Activated gamma-delta T cell treated with anti-CD3 and anti-CD28 coated beads, Interleukin-2, amount 50 U/mL, for 16 hours (primary cell): Measurements from ENCODE around the gene SPATS2.
"Not testable (repeated sequence)": the region's sequence is repeated elsewhere in the genome, so short reads cannot be mapped to it uniquely, and the experiment has no call there.

Experiments
- DNase-seq: peaks from one replicate; pipeline ENCODE4 v3.0.0-alpha.2; 2020; ENCODE audit warnings: low read depth

The SPATS2 gene

DNA sequence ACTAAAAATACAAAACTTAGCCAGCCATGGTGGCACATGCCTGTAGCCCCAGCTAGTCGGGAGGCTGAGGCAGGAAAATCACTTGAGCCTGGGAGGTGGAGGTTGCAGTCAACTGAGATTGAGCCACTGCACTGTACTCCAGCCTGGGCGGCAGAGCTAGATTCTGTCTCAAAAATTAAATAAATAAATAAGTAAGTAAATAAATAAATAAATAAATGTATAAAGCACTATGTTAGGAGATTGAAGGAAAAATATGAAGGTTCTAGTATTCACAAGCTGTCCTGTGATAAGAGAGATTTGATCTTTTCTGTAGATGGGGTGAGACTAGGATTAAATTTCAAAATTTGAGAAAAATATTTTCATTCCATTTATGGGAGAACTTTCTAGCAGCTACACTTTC lies 14.9 kb upstream of the SPATS2 start:
- DNase-seq = no peak

DNA sequence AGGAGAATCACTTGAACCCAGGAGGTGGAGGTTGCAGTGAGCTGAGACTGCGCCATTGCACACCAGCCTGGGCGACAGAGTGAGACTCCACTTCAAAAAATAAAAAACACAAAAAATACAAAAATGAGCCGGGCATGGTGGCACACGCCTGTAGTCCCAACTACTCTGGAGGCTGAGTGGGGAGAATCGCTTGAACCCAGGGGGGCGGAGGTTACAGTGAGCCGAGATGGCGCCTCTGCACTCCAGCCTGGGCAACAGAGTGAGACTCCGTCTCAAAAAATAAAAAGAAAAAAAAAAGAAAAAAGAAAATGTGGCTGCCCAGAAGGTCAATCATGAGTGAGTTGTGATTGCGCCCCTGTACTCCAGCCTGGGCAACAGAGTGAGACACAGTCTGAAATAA lies 11.3 kb upstream of the SPATS2 start:
- DNase-seq = no peak

GRCh38 chr12:49357103-49357678 lies 10.1 kb upstream of the SPATS2 start:
- no peak for DNase-seq

DNA sequence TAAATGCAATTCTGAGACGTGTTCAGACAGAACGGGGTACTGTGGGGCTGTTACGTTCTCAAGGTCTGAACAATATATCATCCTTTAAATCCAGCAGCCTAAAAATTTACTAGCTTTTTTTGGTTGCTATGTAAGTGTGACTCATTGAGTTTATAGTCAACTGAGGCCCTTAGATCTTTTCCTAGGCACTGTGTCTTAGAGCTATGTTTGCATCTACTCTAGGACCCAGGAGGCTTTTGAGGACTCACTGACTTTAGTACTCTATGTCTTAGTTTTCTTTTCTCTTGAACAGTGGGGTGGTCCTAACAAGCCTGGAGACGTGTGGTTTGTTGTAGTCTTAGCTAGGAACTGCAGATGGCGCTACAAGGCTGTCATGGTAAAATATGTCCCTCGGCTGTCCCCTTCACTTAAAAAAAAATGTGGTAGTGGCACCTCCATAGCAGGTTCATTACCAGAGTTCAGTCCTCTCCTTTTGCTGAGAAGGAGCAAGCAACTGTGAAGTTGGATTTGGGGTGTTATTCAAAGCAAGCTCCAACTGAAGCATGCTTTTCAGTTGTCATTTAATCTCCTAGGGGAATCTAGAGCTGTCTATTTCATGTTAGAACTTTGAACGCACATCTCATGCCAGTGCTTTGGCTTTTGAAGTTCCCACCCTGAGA lies 8.7 kb upstream of the SPATS2 start:
- peak; percentile 49 for DNase-seq

GRCh38 chr12:49359671-49360070 lies 7.6 kb upstream of the SPATS2 start:
- DNase-seq = no peak

- DNase-seq = no peak
These were observed 5.2 kb upstream of the SPATS2 start for GRCh38 chr12:49362077-49362476.

- no peak for DNase-seq
These were observed 2.3 kb upstream of the SPATS2 start for GRCh38 chr12:49364989-49365388.

DNA sequence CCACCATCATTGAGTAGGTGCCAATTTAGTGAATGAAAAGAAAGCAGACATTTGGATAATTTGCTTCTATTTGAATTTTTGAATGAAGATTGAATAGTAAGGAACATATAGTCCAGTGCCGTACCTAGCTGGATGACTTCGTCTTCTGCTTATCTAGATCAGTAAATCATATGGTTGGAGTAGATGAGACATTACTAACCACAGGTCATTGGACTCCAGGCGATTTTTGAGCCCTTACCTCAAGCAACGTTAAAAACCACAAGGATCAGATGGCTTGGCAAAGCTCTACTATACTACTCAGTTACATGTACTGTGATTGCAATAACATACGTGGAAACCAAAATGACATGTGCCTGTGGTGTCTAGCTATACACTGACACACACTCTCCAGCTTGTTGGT lies 1.7 kb upstream of the SPATS2 start:
- no peak for DNase-seq

- no peak for DNase-seq
These were observed 1.1 kb upstream of the SPATS2 start for GRCh38 chr12:49366096-49366651.

GRCh38 chr12:49366652-49367380 lies 446 bp upstream of the SPATS2 start:
- peak; percentile 71 for DNase-seq

- DNase-seq = no peak
These were observed 958 bp downstream of the SPATS2 start for GRCh38 chr12:49368240-49368600.

GRCh38 chr12:49369411-49370145 lies 2.3 kb downstream of the SPATS2 start:
- DNase-seq = no peak

DNA sequence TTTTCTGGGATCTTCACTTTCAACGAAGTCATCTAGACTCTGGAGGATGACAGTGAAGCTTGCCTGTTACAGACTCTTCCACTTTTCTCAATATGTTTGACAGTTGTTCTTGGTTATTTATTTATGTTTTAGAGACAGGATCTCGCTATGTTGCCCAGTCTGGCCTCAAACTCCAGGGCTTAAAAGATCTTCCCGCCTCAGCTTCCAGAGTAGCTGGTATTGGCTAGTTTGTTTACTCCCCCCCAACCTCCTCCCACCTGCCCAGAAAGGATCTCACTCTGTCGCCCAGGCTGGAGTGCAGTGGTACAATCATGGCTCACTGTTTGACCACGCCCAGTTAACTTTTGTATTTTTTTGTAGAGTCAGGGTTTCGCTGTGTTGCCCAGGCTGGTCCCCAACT lies 3.3 kb downstream of the SPATS2 start:
- no peak for DNase-seq

GRCh38 chr12:49375406-49375805 lies 8.1 kb downstream of the SPATS2 start:
- no peak for DNase-seq

GRCh38 chr12:49377386-49377785 lies 10.1 kb downstream of the SPATS2 start:
- no peak for DNase-seq

DNA sequence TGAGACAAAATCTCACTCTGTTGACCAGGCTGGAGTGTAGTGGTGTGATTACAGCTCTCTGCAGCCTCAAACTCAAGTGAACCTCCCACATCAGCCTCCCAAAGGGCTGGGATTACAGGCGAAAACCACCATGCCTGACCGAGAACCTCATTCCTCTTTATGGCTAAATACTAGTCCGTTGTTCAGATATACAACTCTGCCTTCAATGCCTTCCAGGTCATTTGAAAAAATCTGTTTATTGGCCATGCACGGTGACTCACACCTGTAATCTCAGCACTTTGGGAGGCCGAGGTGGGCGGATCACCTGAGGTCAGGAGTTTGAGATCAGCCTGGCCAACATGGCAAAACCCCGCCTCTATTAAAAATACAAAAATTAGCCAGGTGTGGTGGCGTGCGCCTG lies 12.9 kb downstream of the SPATS2 start:
- DNase-seq = not testable (repeated sequence)

DNA sequence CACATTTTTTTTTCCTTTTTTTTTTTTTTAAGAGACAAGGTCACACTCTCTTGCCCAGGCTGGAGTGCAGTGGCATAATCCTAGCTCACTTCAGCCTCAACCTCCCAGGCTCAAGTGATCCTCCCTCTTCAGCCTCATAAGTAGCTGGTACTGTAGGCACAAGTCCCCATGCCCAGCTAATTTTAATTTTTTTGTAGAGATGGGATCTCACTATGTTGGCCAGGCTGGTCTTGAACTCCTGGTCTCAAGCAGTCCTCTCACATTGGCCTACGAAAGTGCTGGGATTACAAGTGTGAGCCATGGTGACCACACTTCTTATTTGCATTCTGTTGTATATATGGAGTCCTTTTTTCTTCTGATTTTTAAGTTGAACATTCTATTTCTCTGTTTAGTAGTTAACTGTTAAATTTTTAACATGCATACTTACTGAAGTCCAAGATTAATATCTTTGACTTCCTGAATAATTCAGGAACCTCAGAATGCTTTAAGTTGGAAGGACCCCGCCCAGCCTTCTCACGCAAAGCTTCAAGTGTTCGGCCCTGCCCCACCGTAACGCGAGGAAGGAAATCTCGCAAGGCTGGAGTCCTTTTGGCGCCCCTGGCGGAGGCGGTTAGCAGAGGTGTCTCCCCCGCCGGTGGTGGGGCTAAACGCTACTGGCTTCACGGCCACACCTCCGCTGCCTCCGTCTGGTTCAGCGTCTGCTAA lies 21.6 kb downstream of the SPATS2 start:
- DNase-seq = peak; percentile 56

DNA sequence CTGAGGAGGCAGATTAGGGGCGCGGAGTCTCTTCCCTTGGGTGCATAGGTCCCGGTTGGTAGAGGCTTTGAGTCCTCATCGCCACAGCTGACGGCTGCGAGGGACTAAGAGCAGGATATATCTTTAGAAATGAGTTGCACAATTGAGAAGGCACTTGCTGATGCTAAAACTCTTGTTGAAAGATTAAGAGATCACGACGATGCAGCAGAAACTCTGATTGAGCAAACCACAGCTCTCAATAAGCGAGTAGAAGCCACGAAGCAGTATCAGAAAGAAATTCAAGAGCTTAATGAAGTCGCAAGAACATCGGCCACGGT lies 22.1 kb downstream of the SPATS2 start:
- no peak for DNase-seq

DNA sequence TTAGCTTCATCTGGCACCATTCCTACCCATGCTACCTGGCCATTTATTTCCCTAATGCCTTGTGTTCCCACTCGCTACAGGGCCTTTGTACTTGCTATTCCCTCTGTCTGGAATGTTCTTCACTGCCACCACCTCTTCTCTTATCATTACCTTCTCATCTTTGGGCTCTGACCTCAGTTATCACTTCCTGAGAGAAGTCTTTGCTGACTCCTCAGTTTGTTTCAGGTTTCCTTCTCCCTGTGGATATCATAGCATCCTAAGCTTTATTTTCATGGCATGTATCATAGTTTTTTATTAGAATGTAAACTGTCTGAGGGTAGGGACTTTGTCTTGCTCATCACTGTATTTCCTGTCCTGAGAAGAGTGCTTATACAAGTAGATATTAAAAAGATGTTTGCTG lies 29.7 kb downstream of the SPATS2 start:
- no peak for DNase-seq

DNA sequence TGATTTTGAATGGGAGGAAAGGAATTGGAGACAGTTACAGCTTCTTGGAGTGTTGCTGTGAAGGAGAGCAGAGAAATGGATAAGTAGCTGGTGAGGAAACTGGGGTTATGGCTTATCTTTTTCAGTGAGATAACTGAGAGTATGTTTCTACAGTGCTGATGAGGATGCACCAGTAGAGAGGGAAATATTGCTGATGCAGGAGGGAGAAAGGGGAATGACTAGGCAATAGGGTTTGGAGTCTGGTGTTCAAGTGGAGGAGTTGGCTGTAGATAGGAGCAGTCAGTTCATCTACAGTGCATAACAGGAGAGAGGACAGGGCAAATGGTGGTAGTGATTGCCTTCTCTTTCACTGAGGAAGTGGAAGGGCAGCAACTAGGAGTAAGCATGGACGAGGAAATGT lies 33.0 kb downstream of the SPATS2 start:
- DNase-seq = no peak

DNA sequence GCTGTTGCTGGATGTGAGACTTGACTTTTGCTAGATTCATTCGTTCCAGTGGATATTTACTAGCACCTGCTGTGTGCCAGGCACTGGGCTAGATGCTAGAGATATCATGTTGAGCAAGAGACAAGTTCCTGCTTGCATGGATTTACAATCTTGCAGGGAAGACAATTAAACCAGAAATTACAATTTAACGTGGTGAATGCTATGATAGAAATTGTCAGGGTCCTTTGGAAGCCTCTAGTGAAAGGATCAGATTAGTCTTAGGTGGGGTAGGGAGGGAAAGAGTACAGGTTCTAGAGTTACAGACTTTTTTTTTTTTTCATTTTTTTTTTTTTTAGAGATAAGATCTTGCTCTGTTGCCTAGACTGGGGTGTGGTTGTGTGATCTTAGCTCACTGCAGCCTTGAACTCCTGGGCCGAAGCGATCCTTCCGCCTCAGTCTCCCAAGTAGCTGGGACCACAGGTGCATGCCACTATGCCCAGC lies 36.7 kb downstream of the SPATS2 start:
- DNase-seq = no peak

DNA sequence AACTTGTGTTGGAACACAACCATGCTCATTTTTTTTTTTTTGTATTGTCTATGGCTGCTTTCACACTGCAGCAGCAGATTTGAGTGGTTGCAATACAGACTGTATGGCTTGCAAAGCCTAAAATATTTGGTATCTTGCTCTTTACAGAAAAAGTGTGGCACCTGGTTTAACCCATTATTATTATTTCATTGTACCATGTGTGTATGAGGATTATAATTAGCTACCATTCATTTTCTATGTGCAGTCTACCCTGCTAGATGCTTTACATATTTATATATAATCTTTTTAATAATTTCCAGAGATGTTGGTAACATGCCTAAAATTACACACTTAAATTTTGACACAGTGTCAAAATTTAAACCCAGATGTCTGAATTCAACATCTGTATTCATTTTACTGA lies 37.7 kb downstream of the SPATS2 start:
- DNase-seq = no peak
